Lung (tissue), 12 donors: Measurements from ENCODE around the gene GBP7. TPM values are rescaled to one million over a fixed set of nuclear protein-coding genes. Genes with fewer than 3 reads are reported as not detected.

Source experiments
- ATAC-seq: fragments of 200-7000 bp; cut with Tn5 transposase; one replicate; pipeline ENCODE4 v1.9.1; 2020; ENCODE audit warnings: moderate number of reproducible peaks; ENCODE audit not compliant: insufficient read depth, low FRiP score
- DNase-seq, 3 donors: peaks; one replicate each; pipeline ENCODE4 v3.0.0-alpha.2; 2013 to 2017
- H3K27ac ChIP-seq, 2 donors: one replicate each; pipeline ENCODE4 v1.5.1; 2013; ENCODE audit warnings: mild to moderate bottlenecking in 2 of 2, moderate library complexity in 2 of 2, control low read depth in 1 of 2, inconsistent platforms in 1 of 2, low read depth in 1 of 2, low read length in 1 of 2
- H3K27me3 ChIP-seq, 3 donors: one replicate each; pipeline ENCODE4 v1.5.1; 2013; ENCODE audit warnings: low read length in 2 of 3; ENCODE audit not compliant: control insufficient read depth in 3 of 3, insufficient read depth in 3 of 3
- H3K36me3 ChIP-seq, 4 donors: one replicate each; pipeline ENCODE4 v1.5.1; 2013; ENCODE audit warnings: low read length in 4 of 4, mild to moderate bottlenecking in 1 of 4, moderate library complexity in 1 of 4; ENCODE audit not compliant: control insufficient read depth in 4 of 4, insufficient read depth in 4 of 4
- H3K4me1 ChIP-seq, 5 donors: one replicate each; pipeline ENCODE4 v1.5.1; 2013; ENCODE audit warnings: low read length in 5 of 5, mild to moderate bottlenecking in 2 of 5, moderate library complexity in 1 of 5; ENCODE audit not compliant: control insufficient read depth in 5 of 5, insufficient read depth in 5 of 5
- H3K4me3 ChIP-seq: one replicate; pipeline ENCODE4 v1.5.1; 2013; ENCODE audit warnings: mild to moderate bottlenecking, control low read depth, moderate library complexity
- H3K9ac ChIP-seq, 2 donors: one replicate each; pipeline ENCODE4 v1.5.1; 2013; ENCODE audit warnings: low read length in 2 of 2, control low read depth in 1 of 2; ENCODE audit not compliant: insufficient read depth in 1 of 2
- H3K9me3 ChIP-seq, 4 donors: one replicate each; pipeline ENCODE4 v1.5.1; 2013; ENCODE audit warnings: low read length in 3 of 4, mild to moderate bottlenecking in 1 of 4, moderate library complexity in 1 of 4; ENCODE audit not compliant: control insufficient read depth in 4 of 4, insufficient read depth in 3 of 4
- CTCF ChIP-seq: IDR thresholded peaks from 2 replicates; pipeline ENCODE4 v1.5.1; 2012; ENCODE audit warnings: mild to moderate bottlenecking; ENCODE audit errors: control extremely low read depth, extremely low read depth
- WGBS, 2 donors: extraction: QIAGEN DNeasy Blood & Tissue Kit; methylation state at CpG; one replicate each; pipeline ENCODE4 v1.1.7; 2013; 5-methylcytosine and 5-hydroxymethylcytosine counted together
- polyA plus RNA-seq, 2 donors: library from polyadenylated mRNA; stranded (reverse); fragments of 200-250 nt; gene quantifications; one replicate each; pipeline ENCODE4 v1.2.1, GENCODE V29; 2013
- total RNA-seq, 2 donors: library from RNA; depleted of rRNA in 1 of 2; stranded (reverse); fragments of >200 nt in 1 of 2; gene quantifications; one replicate each; pipeline ENCODE4 v1.2.1, GENCODE V29; 2014 to 2021
- donor health status: control.
- donor health status: control.
- donor health status: Bipolar disorder and iron deficiency.
- donor health status: healthy.
- donor health status: DM: yes; HTN: yes; CAD: no.

Gene GBP7
- total and polyA plus RNA-seq, 4 donors, result 0.01 to 0.09 TPM; not detected in 2

DNA sequence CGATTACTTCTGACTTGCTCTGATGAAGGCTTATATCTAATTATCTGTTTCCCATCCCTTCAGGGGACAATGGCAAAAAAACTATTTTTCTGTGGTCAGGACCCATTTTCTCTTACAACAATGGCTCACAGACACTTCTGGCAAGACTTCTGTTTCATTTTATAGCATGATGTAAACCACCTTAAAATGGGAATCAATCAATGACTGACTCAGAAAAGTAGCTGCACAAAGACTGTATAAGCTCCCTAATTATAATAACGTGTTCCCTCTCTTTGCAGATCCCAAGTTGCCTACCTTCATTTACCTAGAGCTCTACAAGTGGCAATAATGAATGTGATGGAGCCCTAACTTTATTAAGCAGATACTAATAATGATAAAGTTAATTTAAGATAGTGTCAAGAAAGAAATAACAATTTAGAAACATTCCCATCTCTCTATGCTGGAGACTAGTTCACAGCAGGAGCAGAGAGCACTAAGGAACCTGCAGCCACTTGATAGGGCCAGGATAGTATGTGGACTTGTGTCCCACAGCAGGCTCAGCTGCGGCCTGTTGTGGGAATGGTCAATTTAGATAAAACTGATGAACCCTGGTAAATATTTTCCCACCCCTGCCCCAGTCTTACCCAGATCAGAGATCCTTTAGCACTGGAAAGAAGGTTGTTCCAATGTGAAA, 50.4 kb downstream of the GBP7 start:
- ATAC-seq, result no peak
- H3K9ac ChIP-seq, result no peak overlapping the region
- peak overlapping the region; percentile 80 to 89 for H3K27ac ChIP-seq
- WGBS, 2 donors, result 19 to 31% methylated on average over 3 of the region's 3 CpGs
- peaks cover 0 to 8% (median 4%) of the 10 kb centered on the region in 5 donors for H3K4me1 ChIP-seq
- peak overlapping the region; percentile 44 for H3K4me3 ChIP-seq
- DNase-seq, result no peak
- H3K27me3 ChIP-seq, result no peaks in the 10 kb centered on the region
- no peak for TF ChIP-seq CTCF
- peaks cover 0 to 3% (median 0%) of the 10 kb centered on the region in 4 donors for H3K36me3 ChIP-seq
- H3K9me3 ChIP-seq, result no peaks in the 10 kb centered on the region

- Histone ChIP-seq H3K9ac (no peak overlapping the region), H3K9me3 (no peaks in the 10 kb centered on the region), H3K27me3 (no peaks in the 10 kb centered on the region), H3K27ac (no peak overlapping the region), H3K36me3 (peaks cover 0 to 13% (median 4%) of the 10 kb centered on the region in 4 donors), H3K4me1 (peaks cover 0 to 4% (median 0%) of the 10 kb centered on the region in 5 donors), H3K4me3 (no peak overlapping the region)
- no peak for TF ChIP-seq CTCF
- no peak for DNase-seq
- 97 to 98% methylated on average over 8 of the region's 8 CpGs for WGBS, 2 donors
- ATAC-seq, result no peak
Observed at GRCh38 chr1:89121641-89122040, 54.2 kb downstream of the GBP7 start.

DNA sequence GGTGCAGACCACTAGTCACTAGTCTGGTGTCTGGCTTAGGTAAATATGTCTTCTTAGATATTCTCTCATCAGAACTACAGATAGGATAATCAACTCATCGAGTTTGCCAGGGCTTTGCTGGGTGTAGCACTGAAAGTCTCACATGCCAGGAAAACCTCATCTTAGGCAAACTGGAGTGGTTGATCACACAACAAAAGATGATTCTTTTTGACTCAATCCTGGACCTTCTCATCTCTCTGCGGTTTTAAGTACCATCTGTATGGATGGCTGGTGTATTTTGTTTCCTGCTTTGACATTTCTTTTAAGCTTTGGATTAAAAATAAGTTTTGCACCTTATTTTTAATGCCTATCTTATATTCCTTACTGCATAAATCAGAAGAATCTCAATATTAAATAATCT, 61.1 kb downstream of the GBP7 start:
- H3K4me3 ChIP-seq, result no peak overlapping the region
- DNase-seq (no peak), ATAC-seq (no peak)
- H3K4me1 ChIP-seq, result no peaks in the 10 kb centered on the region
- no peaks in the 10 kb centered on the region for H3K27me3 ChIP-seq
- WGBS, 2 donors, result 87 to 94% methylated on average over 2 of the region's 2 CpGs
- H3K36me3 ChIP-seq, result peaks cover 0 to 23% (median 10%) of the 10 kb centered on the region in 4 donors
- no peak overlapping the region for H3K9ac ChIP-seq
- no peaks in the 10 kb centered on the region for H3K9me3 ChIP-seq
- no peak overlapping the region for H3K27ac ChIP-seq
- no peak for TF ChIP-seq CTCF
